ENCODE data around the gene ACVR1B.

ACVR1B gene

GRCh38 chr12:51951199-51951842, at the start of gene ACVR1B:
ACVR1B (plus strand) TSS chr12:51951699; CDS start chr12:51951744, 45 bp downstream.
- DNase-seq, result peak; percentile 91

- no peak for DNase-seq
These were observed 49.6 kb upstream of the ACVR1B start for GRCh38 chr12:51901881-51902280.

GRCh38 chr12:51904951-51905470, 46.5 kb upstream of the ACVR1B start:
- no peak for DNase-seq

- DNase-seq, result peak; percentile 88
These were observed 45.7 kb upstream of the ACVR1B start for GRCh38 chr12:51905471-51906429.

GRCh38 chr12:51906430-51907082, 44.9 kb upstream of the ACVR1B start:
- DNase-seq, result no peak

GRCh38 chr12:51907083-51907855, 44.2 kb upstream of the ACVR1B start, which contains the start of gene ACVRL1:
ACVRL1 (plus strand) TSS chr12:51907504; CDS start chr12:51912475, 4,971 bp downstream.
- DNase-seq, result peak; percentile 78

- no peak for DNase-seq
These were observed 43.6 kb upstream of the ACVR1B start for GRCh38 chr12:51907856-51908425.

- no peak for DNase-seq
These were observed 42.5 kb upstream of the ACVR1B start for GRCh38 chr12:51908876-51909592.

- no peak for DNase-seq
These were observed 41.3 kb upstream of the ACVR1B start for GRCh38 chr12:51910168-51910567.

- no peak for DNase-seq
These were observed 40.8 kb upstream of the ACVR1B start for GRCh38 chr12:51910691-51911090.

GRCh38 chr12:51911307-51911706, 40.2 kb upstream of the ACVR1B start:
- DNase-seq, result no peak

GRCh38 chr12:51911788-51912711, 39.4 kb upstream of the ACVR1B start:
- DNase-seq, result no peak

GRCh38 chr12:51913071-51914033, 38.1 kb upstream of the ACVR1B start:
- DNase-seq, result no peak

- no peak for DNase-seq
These were observed 37.2 kb upstream of the ACVR1B start for GRCh38 chr12:51914034-51914923.

GRCh38 chr12:51915003-51915625, 36.4 kb upstream of the ACVR1B start:
- no peak for DNase-seq

GRCh38 chr12:51915951-51916350, 35.5 kb upstream of the ACVR1B start:
- DNase-seq, result no peak

- no peak for DNase-seq
These were observed 34.4 kb upstream of the ACVR1B start for GRCh38 chr12:51917041-51917590.
